SK-N-SH (cell line): ENCODE measurements around the gene PRICKLE3.

Experiments used
- CHD2 ChIP-seq: fragments of 150-350 bp; IDR thresholded peaks from 2 replicates; pipeline ENCODE4 v1.6.1; 2018; ENCODE audit warnings: low read length; ENCODE audit not compliant: partially characterized antibody
- CTCF ChIP-seq: fragments of 200-600 bp; sonication (generic); IDR thresholded peaks from 2 replicates; pipeline ENCODE4 v1.6.1; 2017; ENCODE audit warnings: antibody characterized with exemption, mild to moderate bottlenecking, moderate library complexity
- ELF1 ChIP-seq: IDR thresholded peaks from 2 replicates; pipeline ENCODE4 v1.4.0; 2012
- EZH2phosphoT487 ChIP-seq: fragments of 200-600 bp; sonication (generic); IDR thresholded peaks from 2 replicates; pipeline ENCODE4 v1.6.1; 2017; ENCODE audit warnings: low read depth, mixed run types, mild to moderate bottlenecking, antibody characterized with exemption, moderate library complexity, borderline replicate concordance
- GABPA ChIP-seq: IDR thresholded peaks from 2 replicates; pipeline ENCODE4 v1.4.0; 2012; ENCODE audit warnings: low read depth, mild to moderate bottlenecking
- GATA2 ChIP-seq: sonication (generic); formaldehyde crosslinking; IDR thresholded peaks from 2 replicates; pipeline ENCODE4 v1.5.0; 2020; ENCODE audit warnings: mild to moderate bottlenecking, missing genetic modification reagents
- MAX ChIP-seq: IDR thresholded peaks from 2 replicates; pipeline ENCODE4 v1.4.0; 2012; ENCODE audit warnings: low read depth
- MXI1 ChIP-seq: IDR thresholded peaks from 2 replicates; pipeline ENCODE4 v1.6.1; 2012; ENCODE audit warnings: mild to moderate bottlenecking, low read depth, low read length, improper control_type of control experiment
- NFIC ChIP-seq: IDR thresholded peaks from 2 replicates; pipeline ENCODE4 v1.4.0; 2012; ENCODE audit warnings: borderline replicate concordance
- RAD21 ChIP-seq: IDR thresholded peaks from 2 replicates; pipeline ENCODE4 v1.6.1; 2012; ENCODE audit warnings: mild to moderate bottlenecking, low read length
- REST ChIP-seq: IDR thresholded peaks from 2 replicates; pipeline ENCODE4 v1.6.1; 2012; ENCODE audit warnings: mild to moderate bottlenecking, low read depth, low read length, moderate library complexity
- SMC3 ChIP-seq: IDR thresholded peaks from 2 replicates; pipeline ENCODE4 v1.6.1; 2012; ENCODE audit warnings: low read depth, low read length, improper control_type of control experiment
- USF1 ChIP-seq: IDR thresholded peaks from 2 replicates; pipeline ENCODE4 v1.4.0; 2012; ENCODE audit warnings: low read depth, borderline replicate concordance
- YY1 ChIP-seq: IDR thresholded peaks from 2 replicates; pipeline ENCODE4 v1.4.0; 2012; ENCODE audit warnings: low read depth, mild to moderate bottlenecking

- TF ChIP-seq CTCF (no peak), USF1 (no peak), GABPA (no peak), SMC3 (no peak), EZH2phosphoT487 (no peak), RAD21 (no peak), YY1 (no peak), MAX (no peak), REST (no peak), NFIC (no peak), CHD2 (no peak), MXI1 (no peak), ELF1 (no peak), GATA2 (CRISPR knock-in tag) (no peak)
These were observed 38.2 kb downstream of the PRICKLE3 start for GRCh38 chrX:49147936-49148335.
